NK-92 (cell line): ENCODE measurements around the gene S100A13.
"Not testable (repeated sequence)": the region's sequence is repeated elsewhere in the genome, so short reads cannot be mapped to it uniquely, and the experiment has no call there.

Experiments used
- DNase-seq: peaks from one replicate; lab custom pipeline; 2025; ENCODE audit not compliant: unreplicated experiment; lab: John Stamatoyannopoulos, UW

The S100A13 gene

GRCh38 chr1:153608742-153609584 is 18.3 kb downstream of the S100A13 start:
- DNase-seq = no peak

DNA sequence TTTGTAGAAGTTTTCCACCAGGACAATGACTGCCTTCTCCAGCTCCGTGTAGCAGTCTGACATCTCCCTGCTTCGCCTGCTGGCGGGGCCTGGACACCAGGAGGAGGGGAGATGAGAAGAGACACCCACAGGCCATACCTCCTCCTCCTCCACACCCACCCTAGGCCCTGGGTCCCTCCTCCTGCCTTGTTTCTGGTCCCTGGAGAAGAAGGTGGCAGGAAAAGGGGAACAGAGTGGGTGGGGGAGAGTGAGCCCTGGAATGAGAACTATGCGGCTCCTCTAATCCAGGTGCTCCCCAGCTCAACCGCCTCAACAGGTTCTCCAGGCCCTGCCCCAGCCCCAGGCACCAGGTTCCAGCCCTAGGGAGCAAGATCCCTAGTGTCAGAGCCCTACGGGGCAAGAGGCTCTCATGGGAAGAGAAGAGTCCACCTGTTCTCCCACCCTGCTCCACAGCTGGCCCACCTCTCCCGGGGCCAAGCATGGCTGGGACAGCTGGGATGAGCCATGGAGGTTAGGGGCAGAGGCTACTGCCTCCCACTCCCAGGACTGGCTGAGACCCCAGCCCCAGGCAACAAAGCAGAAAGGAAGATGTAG is 19.1 kb downstream of the S100A13 start:
- DNase-seq = no peak

DNA sequence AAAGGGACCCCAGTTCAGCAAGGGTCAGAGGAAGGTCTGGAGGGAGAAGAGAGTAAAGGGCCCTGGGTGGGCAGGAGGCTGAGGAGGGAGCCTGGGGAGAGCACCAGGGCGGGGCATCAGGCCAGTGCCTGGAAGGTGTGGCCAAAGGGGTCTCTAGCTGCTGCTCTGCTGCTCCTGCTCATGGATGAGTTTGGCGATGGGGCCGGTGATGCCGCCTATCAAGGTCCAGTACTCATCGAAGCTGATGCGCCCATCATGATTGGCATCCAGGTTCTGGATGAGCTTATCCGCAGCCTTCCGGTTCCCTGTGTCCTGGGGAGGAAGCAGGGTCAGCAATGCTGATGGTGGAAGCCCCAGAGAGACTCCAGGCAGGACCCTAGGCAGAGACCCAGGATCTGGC is 19.9 kb downstream of the S100A13 start:
- DNase-seq = no peak

DNA sequence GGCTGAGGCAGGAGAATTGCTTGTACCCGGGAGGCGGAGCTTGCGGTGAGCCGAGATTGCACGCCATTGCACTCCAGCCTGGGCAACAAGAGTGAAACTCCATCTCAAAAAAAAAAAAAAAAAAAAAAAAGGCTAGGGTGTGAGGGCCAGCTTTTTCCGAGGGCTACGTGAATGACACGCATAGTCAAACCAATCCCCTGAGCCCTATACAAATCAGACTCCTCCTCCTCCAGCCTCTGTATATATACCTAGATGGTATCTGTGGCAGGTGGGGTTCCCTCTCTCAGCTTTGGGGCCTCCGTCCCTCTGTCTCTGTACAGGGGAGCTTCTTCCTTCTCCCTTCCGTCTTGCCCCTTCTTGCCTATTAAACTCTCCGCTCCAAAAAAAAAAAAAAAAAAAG is 21.1 kb downstream of the S100A13 start:
- no peak for DNase-seq

GRCh38 chr1:153602749-153603148 is 24.6 kb downstream of the S100A13 start:
- no peak for DNase-seq

GRCh38 chr1:153599847-153600246 is 27.5 kb downstream of the S100A13 start:
- DNase-seq = no peak

- DNase-seq = no peak
Measured at GRCh38 chr1:153598309-153599172, 28.8 kb downstream of the S100A13 start.

DNA sequence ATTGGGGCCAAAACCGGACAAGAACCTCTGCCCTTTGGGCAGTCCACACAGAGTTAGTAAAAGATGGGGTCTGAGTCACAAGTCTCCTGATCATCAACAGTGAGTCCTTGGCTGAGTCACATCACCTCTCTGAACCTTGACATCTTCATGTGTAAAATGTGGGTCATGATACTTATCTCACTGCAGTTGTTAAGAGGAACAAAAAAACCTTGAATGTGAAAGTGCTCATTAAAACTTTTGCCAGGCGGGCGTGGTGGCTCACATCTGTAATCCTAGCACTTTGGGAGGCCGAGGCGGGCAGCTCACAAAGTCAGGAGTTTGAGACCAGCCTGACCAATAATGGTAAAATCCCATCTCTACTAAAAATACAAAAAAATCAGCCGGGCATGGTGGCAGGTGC is 30.1 kb downstream of the S100A13 start:
- no peak for DNase-seq

GRCh38 chr1:153592748-153593147 is 34.6 kb downstream of the S100A13 start:
- DNase-seq = no peak

DNA sequence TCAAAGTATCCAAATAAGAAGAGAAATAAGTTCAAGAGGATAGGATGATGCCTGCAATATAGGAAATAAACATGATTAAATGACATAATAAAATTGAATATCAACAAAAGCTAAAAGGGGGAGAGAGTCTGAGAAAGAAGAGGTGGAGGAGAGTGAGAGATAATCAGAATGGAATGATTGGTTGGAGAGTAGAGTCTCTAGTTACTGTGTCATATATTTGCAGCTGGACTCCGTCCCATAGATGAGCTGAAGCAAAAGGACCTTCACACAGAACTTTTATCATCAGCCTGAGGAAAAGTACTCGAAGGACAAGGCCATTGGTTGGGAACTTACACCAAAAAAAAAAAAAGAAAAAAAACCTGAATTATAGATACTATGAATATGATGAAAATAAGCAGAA is 38.8 kb downstream of the S100A13 start:
- no peak for DNase-seq

DNA sequence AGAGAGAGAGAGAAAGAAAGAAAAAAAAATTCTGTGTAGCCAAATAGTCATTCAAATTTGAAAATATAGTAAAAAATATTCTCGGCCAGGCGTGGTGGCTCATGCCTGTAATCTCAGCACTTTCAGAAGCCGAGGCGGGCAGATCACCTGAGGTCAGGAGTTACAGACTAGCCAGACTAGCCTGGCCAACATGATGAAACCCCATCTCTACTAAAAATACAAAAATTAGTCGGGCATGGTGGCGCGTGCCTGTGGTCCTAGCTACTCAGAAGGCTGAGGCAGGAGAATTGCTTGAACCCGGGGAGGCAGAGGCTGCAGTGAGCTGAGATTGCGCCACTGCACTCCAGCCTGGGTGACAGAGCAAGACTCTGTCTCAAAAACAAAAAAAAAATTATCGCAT is 39.3 kb downstream of the S100A13 start:
- not testable (repeated sequence) for DNase-seq

DNA sequence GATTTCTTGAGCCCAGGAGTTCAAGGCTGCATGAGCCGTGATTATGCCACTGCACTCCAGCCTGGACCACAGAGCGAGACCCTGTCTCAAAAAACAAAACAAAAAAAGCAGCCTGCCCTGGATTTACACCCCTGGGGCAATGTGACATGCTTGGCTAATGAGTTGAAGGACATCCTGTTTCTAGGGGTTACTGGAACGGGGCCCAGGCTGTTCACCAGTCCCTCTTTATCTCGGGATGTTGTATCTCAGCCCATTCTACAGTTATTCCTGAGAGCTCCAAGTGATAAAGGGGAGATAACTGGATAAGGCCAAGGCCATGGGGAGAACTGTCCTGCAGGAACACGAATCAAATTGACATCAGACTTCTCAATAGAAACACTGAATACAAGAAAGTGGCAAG is 40.0 kb downstream of the S100A13 start:
- DNase-seq = no peak

DNA sequence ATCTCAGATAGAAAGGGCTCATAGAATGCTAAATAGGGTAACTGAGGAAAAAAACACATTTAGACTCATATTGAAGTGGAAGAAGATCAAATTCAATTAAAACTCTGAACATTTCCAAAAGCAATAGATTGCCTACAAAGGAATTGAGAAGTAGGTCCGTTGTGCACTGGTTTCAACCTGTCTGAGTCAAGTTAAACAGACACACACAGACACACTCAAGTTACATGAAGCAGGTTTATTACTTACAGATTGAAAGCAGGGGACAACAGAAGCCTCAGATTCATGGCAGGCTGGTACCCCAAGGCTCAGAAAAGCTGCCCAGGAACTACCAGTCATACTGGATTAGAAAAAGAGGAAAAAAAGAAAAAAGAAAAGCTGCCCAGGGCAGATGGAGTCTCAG is 41.0 kb downstream of the S100A13 start:
- DNase-seq = no peak

GRCh38 chr1:153585006-153585405 is 42.3 kb downstream of the S100A13 start:
- no peak for DNase-seq

DNA sequence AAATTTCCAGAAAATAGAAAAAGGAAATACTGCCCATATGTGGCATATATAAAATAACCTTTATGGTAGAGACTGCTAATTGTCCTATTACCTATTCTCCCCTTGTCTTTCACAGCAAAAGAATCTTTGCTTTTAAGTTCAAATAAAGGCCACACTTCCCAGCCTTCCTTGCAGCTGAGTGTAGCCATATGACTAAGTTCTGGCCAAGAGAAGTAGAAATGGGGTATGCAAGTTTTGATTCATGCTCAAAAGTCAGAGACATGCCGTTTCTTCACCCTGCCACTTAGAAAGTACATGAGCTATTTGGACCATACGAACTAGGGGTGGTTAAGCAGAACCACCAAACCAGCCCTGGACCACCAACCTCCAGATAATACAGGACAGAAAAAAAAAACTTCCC is 43.3 kb downstream of the S100A13 start:
- DNase-seq = no peak

GRCh38 chr1:153583514-153583913 is 43.8 kb downstream of the S100A13 start:
- not testable (repeated sequence) for DNase-seq

GRCh38 chr1:153582836-153583235 is 44.5 kb downstream of the S100A13 start:
- DNase-seq = not testable (repeated sequence)

- DNase-seq = no peak
Measured at GRCh38 chr1:153578936-153579335, 48.4 kb downstream of the S100A13 start.

DNA sequence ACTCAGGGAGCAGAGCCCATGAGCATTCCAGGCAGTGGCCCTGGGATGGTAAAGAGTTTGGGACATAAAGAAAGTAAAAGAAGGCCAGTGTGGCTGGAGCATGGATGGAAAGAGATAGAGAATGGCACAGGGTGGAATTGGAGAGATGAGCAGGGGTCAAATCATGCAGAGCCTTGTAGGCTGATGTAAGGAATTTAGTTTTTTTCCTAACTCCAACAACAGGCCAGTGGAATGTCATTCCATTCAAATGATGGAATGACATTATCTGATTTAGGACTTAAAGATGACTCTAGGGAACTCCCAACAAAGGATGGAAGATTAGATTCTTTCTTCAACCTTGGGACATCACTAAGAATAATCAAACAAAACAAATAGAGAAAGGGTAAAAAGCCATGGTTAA is 48.8 kb downstream of the S100A13 start:
- DNase-seq = no peak

GRCh38 chr1:153577624-153578051 is 49.7 kb downstream of the S100A13 start:
- DNase-seq = no peak

DNA sequence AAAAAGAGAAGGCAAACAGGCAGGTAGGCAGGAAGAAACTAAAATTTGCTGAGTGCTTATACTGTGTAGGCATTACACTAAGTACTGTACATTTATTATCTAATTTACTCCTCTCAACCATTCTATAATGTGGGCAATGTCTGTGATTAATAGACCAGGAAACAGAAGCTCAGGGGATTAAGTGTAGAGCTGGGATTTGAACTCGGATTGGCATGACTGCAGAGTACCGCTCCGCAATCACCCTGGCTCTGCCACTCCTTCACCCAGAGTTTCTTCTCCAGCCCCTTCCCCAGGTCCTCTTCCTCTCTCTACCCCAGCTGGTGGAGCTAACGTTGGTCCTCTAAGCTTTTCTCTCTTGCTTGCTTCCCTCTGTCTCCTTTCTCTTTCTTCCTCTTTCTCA is 50.2 kb downstream of the S100A13 start:
- no peak for DNase-seq

DNA sequence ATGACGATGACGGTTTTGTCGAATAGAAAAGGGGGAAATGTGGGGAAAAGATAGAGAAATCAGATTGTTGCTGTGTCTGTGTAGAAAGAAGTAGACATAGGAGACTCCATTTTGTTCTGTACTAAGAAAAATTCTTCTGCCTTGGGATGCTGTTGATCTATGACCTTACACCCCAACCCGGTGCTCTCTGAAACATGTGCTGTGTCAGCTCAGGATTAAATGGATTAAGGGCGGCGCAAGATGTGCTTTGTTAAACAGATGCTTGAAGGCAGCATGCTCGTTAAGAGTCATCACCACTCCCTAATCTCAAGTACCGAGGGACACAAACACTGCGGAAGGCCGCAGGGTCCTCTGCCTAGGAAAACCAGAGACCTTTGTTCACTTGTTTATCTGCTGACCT is 51.8 kb downstream of the S100A13 start:
- DNase-seq = not testable (repeated sequence)
